DMS153 treated with DMSO at 0.1 percent for 48 hours (cell line): ENCODE data around the gene SH3RF3.
A peak's percentile ranks its signal among the peaks of the same experiment; 100 is the strongest.

Experiments
- DNase-seq: peaks from one replicate; lab custom pipeline; 2025; ENCODE audit not compliant: unreplicated experiment; lab: John Stamatoyannopoulos, UW

Gene SH3RF3

GRCh38 chr2:109510136-109511028 is 381.4 kb downstream of the SH3RF3 start:
- peak; percentile 50 for DNase-seq

- no peak for DNase-seq
Observed at GRCh38 chr2:109511168-109511567, 382.2 kb downstream of the SH3RF3 start.

GRCh38 chr2:109512076-109512475 is 383.1 kb downstream of the SH3RF3 start:
- DNase-seq = no peak

- DNase-seq = no peak
Observed at GRCh38 chr2:109513230-109513629, 384.2 kb downstream of the SH3RF3 start.

GRCh38 chr2:109513749-109514588 is 385.0 kb downstream of the SH3RF3 start:
- DNase-seq = no peak

GRCh38 chr2:109514857-109515256 is 385.9 kb downstream of the SH3RF3 start:
- DNase-seq = no peak

- peak; percentile 10 for DNase-seq
Observed at GRCh38 chr2:109516445-109517117, 387.6 kb downstream of the SH3RF3 start.

- DNase-seq = no peak
Observed at GRCh38 chr2:109517118-109517889, 388.3 kb downstream of the SH3RF3 start.

GRCh38 chr2:109519513-109519912 is 390.5 kb downstream of the SH3RF3 start:
- DNase-seq = no peak

- DNase-seq = no peak
Observed at GRCh38 chr2:109521233-109522062, 392.4 kb downstream of the SH3RF3 start.

GRCh38 chr2:109522063-109522374 is 393.0 kb downstream of the SH3RF3 start:
- no peak for DNase-seq

GRCh38 chr2:109523121-109523520 is 394.1 kb downstream of the SH3RF3 start:
- no peak for DNase-seq

GRCh38 chr2:109523536-109524361 is 394.7 kb downstream of the SH3RF3 start:
- DNase-seq = no peak

- no peak for DNase-seq
Observed at GRCh38 chr2:109525836-109526235, 396.8 kb downstream of the SH3RF3 start.

GRCh38 chr2:109526442-109526970 is 397.5 kb downstream of the SH3RF3 start:
- no peak for DNase-seq

- DNase-seq = no peak
Observed at GRCh38 chr2:109527079-109527478, 398.1 kb downstream of the SH3RF3 start.

GRCh38 chr2:109527846-109528705 is 399.1 kb downstream of the SH3RF3 start:
- no peak for DNase-seq
